ENCODE results near the gene FAM180B. TPM values are rescaled to one million over a fixed set of nuclear protein-coding genes. Genes with fewer than 3 reads are reported as not detected.

FAM180B gene
- total RNA-seq (2022; extraction: Qiagen RNA extraction): 0.08 to 0.09 TPM in 2 of 5 replicates, not detected in the others

GRCh38 chr11:47586098-47586855 is at the start of gene FAM180B:
FAM180B (plus strand) TSS chr11:47586678; CDS start chr11:47586769, 91 bp downstream.

GRCh38 chr11:47552566-47553405 is 33.7 kb upstream of the FAM180B start, which contains the start of gene CELF1:
CELF1 (minus strand) TSS chr11:47553132; CDS start chr11:47499523, 53,609 bp downstream.

GRCh38 chr11:47565340-47566148 is 20.9 kb upstream of the FAM180B start, which contains the start of gene PTPMT1:
PTPMT1 (plus strand) TSS chr11:47565599; CDS start chr11:47565623, 24 bp downstream.

GRCh38 chr11:47578524-47579494 is 7.7 kb upstream of the FAM180B start, which contains the start of the genes KBTBD4 and NDUFS3:
KBTBD4 (minus strand) TSS chr11:47578970; CDS start chr11:47578951, 19 bp downstream.
NDUFS3 (plus strand) TSS chr11:47579074; CDS start chr11:47579092, 18 bp downstream.

GRCh38 chr11:47593934-47594855 is 7.7 kb downstream of the FAM180B start, which contains the start of gene C1QTNF4:
C1QTNF4 (minus strand) TSS chr11:47594411; CDS start chr11:47590810, 3,601 bp downstream.

Other genes with a start within 250 kb of the FAM180B start
- gene MYBPC3, start 234.0 kb upstream of the FAM180B start, total RNA-seq (2022; extraction: Qiagen RNA extraction): 0.05 to 0.08 TPM (median 0.07 TPM) in 5 replicates
- gene SPI1, start 208.1 kb upstream of the FAM180B start, total RNA-seq (2022; extraction: Qiagen RNA extraction): 0.19 to 0.21 TPM in 2 of 5 replicates, not detected in the others
- 39.8 to 57.0 TPM (median 45.8 TPM) in 5 replicates for gene SLC39A13, start 178.1 kb upstream of the FAM180B start, total RNA-seq (2022; extraction: Qiagen RNA extraction)
- 178 to 243 TPM (median 193 TPM) in 5 replicates for gene PSMC3, start 160.2 kb upstream of the FAM180B start, total RNA-seq (2022; extraction: Qiagen RNA extraction)
- 0.15 to 0.32 TPM in 2 of 5 replicates, not detected in the others for gene RAPSN, start 137.5 kb upstream of the FAM180B start, total RNA-seq (2022; extraction: Qiagen RNA extraction)
- 39.2 to 64.3 TPM (median 58.2 TPM) in 5 replicates for gene CELF1, start 33.5 kb upstream of the FAM180B start, total RNA-seq (2022; extraction: Qiagen RNA extraction)
- gene PTPMT1, start 21.1 kb upstream of the FAM180B start, total RNA-seq (2022; extraction: Qiagen RNA extraction): 63.0 to 77.7 TPM (median 76.9 TPM) in 5 replicates
- gene KBTBD4, start 7.7 kb upstream of the FAM180B start, total RNA-seq (2022; extraction: Qiagen RNA extraction): 16.6 to 19.4 TPM (median 18.6 TPM) in 5 replicates
- gene NDUFS3, start 7.6 kb upstream of the FAM180B start, total RNA-seq (2022; extraction: Qiagen RNA extraction): 106 to 142 TPM (median 134 TPM) in 5 replicates
- 0.06 to 0.07 TPM in 2 of 5 replicates, not detected in the others for gene C1QTNF4, start 7.7 kb downstream of the FAM180B start, total RNA-seq (2022; extraction: Qiagen RNA extraction)
- 118 to 143 TPM (median 126 TPM) in 5 replicates for gene MTCH2, start 55.9 kb downstream of the FAM180B start, total RNA-seq (2022; extraction: Qiagen RNA extraction)
- 0.59 to 1.1 TPM (median 0.92 TPM) in 5 replicates for gene AGBL2, start 128.7 kb downstream of the FAM180B start, total RNA-seq (2022; extraction: Qiagen RNA extraction)
- 45.2 to 60.0 TPM (median 49.9 TPM) in 5 replicates for gene FNBP4, start 180.7 kb downstream of the FAM180B start, total RNA-seq (2022; extraction: Qiagen RNA extraction)